Muscle layer of duodenum (tissue), 2 donors: ENCODE results near the gene POLD3.
A peak's percentile ranks its signal among the peaks of the same experiment; 100 is the strongest.

Experiments used
- H3K27ac ChIP-seq: one replicate; pipeline ENCODE4 v1.7.0; 2013; ENCODE audit warnings: mild to moderate bottlenecking, low read length
- H3K27me3 ChIP-seq: one replicate; pipeline ENCODE4 v1.7.0; 2013; ENCODE audit warnings: low read depth, mild to moderate bottlenecking, control low read depth, low read length
- H3K36me3 ChIP-seq, 2 donors: one replicate each; pipeline ENCODE4 v1.7.0; 2013; ENCODE audit warnings: low read length in 2 of 2, control low read depth in 1 of 2, mild to moderate bottlenecking in 1 of 2; ENCODE audit not compliant: insufficient read depth in 2 of 2, control insufficient read depth in 1 of 2
- H3K4me1 ChIP-seq, 2 donors: one replicate each; pipeline ENCODE4 v1.7.0; 2013; ENCODE audit warnings: low read length in 2 of 2, mild to moderate bottlenecking in 2 of 2, control low read depth in 1 of 2, moderate library complexity in 1 of 2; ENCODE audit not compliant: insufficient read depth in 2 of 2, control insufficient read depth in 1 of 2
- H3K4me3 ChIP-seq, 2 donors: one replicate each; pipeline ENCODE4 v1.7.0; 2013; ENCODE audit warnings: low read length in 2 of 2, low read depth in 1 of 2, mild to moderate bottlenecking in 1 of 2
- H3K9me3 ChIP-seq, 2 donors: one replicate each; pipeline ENCODE4 v1.7.0; 2013; ENCODE audit warnings: low read length in 2 of 2, control low read depth in 1 of 2, mild to moderate bottlenecking in 1 of 2; ENCODE audit not compliant: control insufficient read depth in 1 of 2
- donor health status: healthy.

The POLD3 gene

DNA sequence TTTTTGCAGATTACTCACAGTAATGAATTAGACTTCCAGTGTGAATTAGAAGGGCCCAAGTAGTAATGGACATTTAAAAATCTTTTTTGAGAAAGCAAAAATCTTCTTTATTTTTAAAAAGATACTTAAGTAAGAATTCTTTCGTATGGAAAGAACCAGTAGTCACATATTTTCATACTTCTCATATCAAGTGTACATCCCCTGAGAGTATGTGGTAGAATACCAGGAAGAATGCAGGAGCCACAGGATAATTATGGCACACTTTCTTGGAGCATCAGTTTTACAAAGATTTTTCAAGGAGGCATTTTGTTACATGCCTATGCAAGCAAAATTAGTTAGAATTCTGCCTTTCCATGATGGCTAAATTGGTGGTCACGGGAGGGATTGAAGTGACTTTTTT, 28.1 kb downstream of the POLD3 start:
- Histone ChIP-seq H3K36me3 (peaks cover 14 to 17% of the 10 kb centered on the region in 2 donors), H3K27me3 (no peaks in the 10 kb centered on the region), H3K27ac (no peak overlapping the region), H3K9me3 (no peaks in the 10 kb centered on the region), H3K4me3 (no peak overlapping the region), H3K4me1 (no peaks in the 10 kb centered on the region)

DNA sequence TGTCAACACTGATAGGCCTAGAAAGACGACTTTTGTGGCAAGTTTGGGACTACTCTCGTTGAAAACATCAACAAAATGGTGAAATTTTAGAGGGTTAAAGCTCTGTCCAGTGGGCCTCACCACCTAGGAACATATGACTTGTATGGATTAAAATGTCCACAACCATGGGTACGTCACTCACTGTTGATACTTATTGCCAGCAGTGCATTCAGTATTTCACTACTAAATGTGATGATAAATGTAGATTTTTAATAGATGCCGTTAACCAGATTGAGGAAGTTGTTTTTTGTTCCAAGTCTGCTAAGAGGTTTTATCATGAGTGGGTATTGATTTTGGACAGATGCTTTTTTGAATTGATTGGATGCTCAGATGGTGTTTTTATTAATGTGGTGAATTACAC, 33.7 kb downstream of the POLD3 start:
- H3K4me1 ChIP-seq: no peaks in the 10 kb centered on the region
- no peaks in the 10 kb centered on the region for H3K9me3 ChIP-seq
- no peak overlapping the region for H3K27ac ChIP-seq
- no peaks in the 10 kb centered on the region for H3K27me3 ChIP-seq
- H3K36me3 ChIP-seq: peaks cover 7 to 26% of the 10 kb centered on the region in 2 donors
- H3K4me3 ChIP-seq: no peak overlapping the region

DNA sequence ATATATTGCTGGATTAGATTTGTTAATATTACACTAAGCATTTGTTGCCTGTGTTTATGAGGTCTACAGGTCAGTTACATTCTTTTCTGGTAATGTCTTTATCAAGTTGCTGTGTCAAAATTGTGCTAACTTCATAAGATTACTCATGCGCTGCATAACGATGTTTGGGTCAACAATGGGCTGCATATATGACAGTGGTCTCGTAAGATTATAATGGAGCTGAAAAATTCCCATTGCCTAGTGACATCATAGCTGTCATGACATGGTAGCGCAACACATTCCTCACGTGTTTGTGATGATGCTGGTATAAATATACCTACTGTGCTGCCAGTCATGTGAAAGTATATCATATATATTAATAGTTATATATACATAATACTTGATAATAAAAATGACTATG, 34.2 kb downstream of the POLD3 start:
- no peak overlapping the region for H3K27ac ChIP-seq
- H3K9me3 ChIP-seq: no peaks in the 10 kb centered on the region
- peaks cover 7 to 27% of the 10 kb centered on the region in 2 donors for H3K36me3 ChIP-seq

DNA sequence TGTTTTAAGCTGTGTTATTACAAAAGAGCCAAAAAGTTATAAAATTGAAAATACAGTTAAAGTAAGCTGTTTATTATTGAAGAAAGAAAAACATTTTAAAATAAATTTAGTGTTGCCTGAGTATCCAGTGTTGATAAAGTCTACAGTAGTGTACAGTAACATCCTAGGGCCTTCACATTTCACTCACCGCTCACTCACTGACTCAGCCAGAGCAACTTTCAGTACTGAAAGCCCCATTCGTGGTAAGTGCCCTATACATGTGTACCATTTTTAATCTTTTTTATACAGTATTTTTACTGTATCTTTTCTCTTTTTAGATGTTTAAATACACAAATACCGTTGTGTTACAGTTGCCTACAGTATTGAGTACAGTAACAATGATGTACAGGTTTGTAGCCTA, 35.0 kb downstream of the POLD3 start:
- peaks cover 0 to 4% of the 10 kb centered on the region in 2 donors for H3K4me1 ChIP-seq
- H3K4me3 ChIP-seq: no peak overlapping the region
- peaks cover 7 to 27% of the 10 kb centered on the region in 2 donors for H3K36me3 ChIP-seq
- H3K27me3 ChIP-seq: no peaks in the 10 kb centered on the region
- H3K27ac ChIP-seq: no peak overlapping the region
- H3K9me3 ChIP-seq: no peaks in the 10 kb centered on the region

More for the DNA sequence above, 34.2 kb downstream of the POLD3 start:
- no peaks in the 10 kb centered on the region for H3K4me1 ChIP-seq
- H3K27me3 ChIP-seq: no peaks in the 10 kb centered on the region
- no peak overlapping the region for H3K4me3 ChIP-seq

DNA sequence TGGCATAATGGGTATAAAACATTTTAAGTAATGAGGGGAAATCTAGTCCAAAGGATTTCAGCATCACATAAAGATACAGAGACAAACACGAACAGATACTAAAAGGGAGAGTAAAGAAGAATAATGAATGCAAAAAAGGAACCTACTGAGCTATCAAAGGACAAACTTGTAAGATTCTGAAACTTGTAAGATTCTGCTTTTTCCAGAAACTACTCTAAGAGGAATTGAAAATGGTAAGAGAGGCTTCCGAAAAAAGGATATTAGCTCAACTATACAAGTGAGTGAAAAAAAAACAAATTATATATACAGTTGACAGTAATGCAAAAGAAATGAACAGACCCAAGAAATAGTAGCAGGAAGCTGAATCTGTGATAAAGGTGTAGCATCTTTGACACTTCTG, 37.7 kb downstream of the POLD3 start:
- Histone ChIP-seq H3K9me3 (no peaks in the 10 kb centered on the region), H3K4me1 (peaks cover 0 to 4% of the 10 kb centered on the region in 2 donors), H3K36me3 (peaks cover 7 to 31% of the 10 kb centered on the region in 2 donors), H3K4me3 (no peak overlapping the region), H3K27ac (no peak overlapping the region), H3K27me3 (no peaks in the 10 kb centered on the region)

DNA sequence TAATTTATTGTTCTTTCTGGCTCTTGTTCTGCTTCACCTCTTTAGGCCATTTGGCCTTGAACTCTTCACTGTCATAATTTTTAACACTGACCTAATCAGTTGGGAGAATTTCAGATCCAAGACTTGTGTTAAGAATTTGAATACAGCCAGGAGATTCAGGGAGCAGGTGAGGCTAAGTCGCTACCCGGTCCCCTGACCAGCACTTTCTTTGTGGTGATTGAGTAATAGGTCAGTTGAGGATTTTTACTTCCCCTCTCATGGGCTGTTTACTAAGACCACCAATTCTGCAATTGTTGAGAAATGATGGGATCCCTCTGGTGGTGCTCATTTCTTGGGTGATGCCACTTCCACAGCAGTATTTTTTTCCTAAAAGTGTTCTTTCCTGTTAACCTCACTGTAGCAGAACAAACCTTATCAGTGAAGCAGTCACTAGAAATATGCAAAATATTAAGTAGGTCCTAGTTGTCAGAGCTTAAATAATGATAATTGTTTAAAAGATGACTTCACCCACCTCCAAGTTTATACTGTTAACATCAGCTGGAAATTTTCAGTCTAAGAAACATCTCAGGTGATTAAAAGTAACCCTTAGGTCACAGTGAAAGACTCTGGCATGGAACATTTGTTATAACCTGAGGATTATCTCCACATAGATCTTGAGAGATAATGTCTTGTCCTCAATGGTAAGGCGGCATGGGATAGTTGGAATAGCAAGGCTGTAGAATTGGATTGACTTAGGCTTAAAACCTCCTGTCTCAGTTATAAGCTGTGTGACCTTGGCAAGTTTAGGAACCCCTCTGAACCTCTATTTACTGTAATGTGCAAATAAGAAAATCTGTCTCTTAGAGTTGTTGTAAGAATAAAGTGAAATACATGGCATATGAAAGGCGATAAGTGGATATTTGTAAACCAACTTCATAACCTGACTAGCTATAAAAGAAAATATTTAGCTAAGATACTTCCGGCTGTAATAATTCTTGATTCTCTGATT, 41.3 kb downstream of the POLD3 start:
- H3K27me3 ChIP-seq: no peaks in the 10 kb centered on the region
- no peaks in the 10 kb centered on the region for H3K9me3 ChIP-seq
- peak overlapping the region; percentile 62 for H3K27ac ChIP-seq
- peaks cover 0 to 4% of the 10 kb centered on the region in 2 donors for H3K4me1 ChIP-seq
- H3K4me3 ChIP-seq: no peak overlapping the region
- H3K36me3 ChIP-seq: peaks cover 4 to 25% of the 10 kb centered on the region in 2 donors

DNA sequence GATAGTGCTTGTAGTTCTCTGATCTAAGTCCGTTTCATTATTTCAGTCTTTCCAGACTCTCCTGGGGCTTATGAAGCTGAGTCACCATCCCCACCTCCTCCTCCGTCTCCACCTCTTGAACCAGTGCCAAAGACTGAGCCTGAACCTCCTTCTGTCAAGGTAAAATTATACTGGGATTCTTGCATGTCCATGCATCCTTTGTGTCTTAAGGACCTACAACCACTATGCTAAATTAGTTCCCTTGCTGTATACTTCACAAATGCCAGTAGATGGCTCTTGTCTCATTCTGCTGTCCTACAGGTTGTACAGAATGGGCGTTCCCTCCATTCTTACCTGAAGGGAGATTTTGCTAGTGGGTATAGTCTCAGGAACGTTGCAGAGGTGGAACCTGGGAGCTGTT, 42.2 kb downstream of the POLD3 start:
- H3K9me3 ChIP-seq: no peaks in the 10 kb centered on the region
- peaks cover 0 to 4% of the 10 kb centered on the region in 2 donors for H3K4me1 ChIP-seq
- no peak overlapping the region for H3K4me3 ChIP-seq
- H3K27me3 ChIP-seq: no peaks in the 10 kb centered on the region
- H3K27ac ChIP-seq: peak overlapping the region; percentile 52
- peaks cover 4 to 20% of the 10 kb centered on the region in 2 donors for H3K36me3 ChIP-seq

DNA sequence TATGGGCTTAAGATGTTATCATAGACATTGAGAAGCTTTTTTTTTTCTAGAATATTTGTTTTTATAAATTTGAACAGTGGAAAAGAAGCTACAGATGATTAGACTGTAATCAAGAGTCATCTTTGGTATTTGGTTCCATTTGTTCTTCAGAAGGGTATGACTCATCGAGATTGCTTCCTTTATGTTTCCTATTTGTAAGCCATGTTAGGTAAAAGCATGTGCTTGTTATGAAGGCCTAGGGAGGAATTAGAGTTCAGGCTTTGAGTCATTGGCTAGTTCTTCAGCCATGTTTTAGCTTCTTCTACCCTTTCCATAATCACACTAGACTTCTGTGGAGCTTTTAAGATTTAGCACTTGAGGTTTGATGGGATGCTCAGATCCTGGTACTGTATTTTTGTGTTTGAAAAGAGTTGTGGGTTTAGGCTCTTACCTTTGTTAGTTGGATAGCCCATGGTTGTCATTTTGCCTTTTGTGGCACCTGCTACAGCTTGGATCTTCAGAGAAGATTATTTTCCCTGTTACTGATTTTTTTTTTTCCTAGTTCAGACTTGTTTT, 44.3 kb downstream of the POLD3 start:
- H3K27ac ChIP-seq: peak overlapping the region; percentile 74
- H3K36me3 ChIP-seq: peaks cover 13 to 24% of the 10 kb centered on the region in 2 donors

DNA sequence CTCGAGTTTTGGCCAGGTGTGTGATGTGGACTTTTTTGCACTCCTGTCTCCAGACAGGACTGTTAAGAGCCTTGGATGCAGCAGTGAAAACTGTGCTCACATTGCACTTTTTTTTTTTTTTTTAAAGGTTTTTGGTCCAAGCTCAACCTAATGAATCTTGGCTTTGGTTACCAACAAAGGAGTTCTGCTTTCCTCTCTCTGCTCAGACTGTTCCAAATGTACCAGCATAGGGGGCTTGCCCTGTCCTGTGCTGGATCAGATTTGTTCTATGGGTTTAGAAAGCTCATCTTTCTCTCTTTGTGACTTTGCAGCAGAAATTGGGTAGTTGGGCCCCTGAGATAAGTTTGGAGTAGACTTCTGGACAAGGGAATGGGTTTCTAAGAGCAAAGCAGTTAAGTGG, 45.3 kb downstream of the POLD3 start:
- H3K4me3 ChIP-seq: no peak overlapping the region
- no peaks in the 10 kb centered on the region for H3K27me3 ChIP-seq
- H3K27ac ChIP-seq: peak overlapping the region; percentile 34
- H3K9me3 ChIP-seq: no peaks in the 10 kb centered on the region
- H3K36me3 ChIP-seq: peaks cover 13 to 24% of the 10 kb centered on the region in 2 donors
- H3K4me1 ChIP-seq: no peaks in the 10 kb centered on the region

More for the DNA sequence above, 44.3 kb downstream of the POLD3 start:
- Histone ChIP-seq H3K4me1 (peaks cover 0 to 4% of the 10 kb centered on the region in 2 donors), H3K27me3 (no peaks in the 10 kb centered on the region), H3K9me3 (no peaks in the 10 kb centered on the region), H3K4me3 (no peak overlapping the region)

DNA sequence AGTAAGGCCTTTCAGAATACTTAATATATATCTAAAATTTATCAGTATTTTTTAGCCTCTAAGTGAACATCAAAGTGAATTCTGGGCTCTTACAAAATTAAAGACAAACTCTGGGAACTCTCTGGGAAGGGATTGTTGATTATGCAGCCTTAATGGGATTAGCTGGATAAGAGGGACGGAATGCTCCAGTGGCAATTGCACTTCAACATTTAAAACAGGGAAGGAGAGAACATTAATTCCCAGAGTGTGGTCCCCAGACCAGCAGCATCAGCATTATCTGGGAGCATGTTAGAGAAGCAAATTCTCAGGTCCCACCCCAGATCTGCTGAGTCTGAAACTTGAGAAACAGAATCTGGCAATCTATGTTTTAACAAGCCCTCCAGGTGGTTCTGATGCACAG, 46.5 kb downstream of the POLD3 start:
- Histone ChIP-seq H3K9me3 (no peaks in the 10 kb centered on the region), H3K27me3 (no peaks in the 10 kb centered on the region), H3K27ac (peak overlapping the region; percentile 34), H3K36me3 (peaks cover 13 to 24% of the 10 kb centered on the region in 2 donors), H3K4me1 (no peaks in the 10 kb centered on the region), H3K4me3 (no peak overlapping the region)

DNA sequence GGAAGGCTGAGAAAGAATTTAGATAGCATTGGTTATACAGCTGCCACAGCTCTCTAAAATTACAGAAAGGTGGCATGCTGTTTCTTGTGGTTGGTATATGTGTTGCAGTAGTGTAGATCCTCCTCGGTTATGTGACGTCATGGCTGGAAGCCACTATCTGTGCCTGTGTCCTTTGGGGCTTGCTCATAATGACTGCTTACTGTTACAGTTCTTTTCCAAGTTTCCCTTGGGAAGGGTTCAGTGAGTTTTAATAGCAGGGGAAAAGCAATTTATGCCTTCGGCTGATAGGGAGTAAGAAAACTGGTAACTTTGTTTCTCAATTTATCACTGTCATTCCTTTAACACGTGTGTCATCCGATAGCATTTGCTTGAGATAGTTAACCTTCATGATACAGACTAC, 47.2 kb downstream of the POLD3 start:
- no peaks in the 10 kb centered on the region for H3K27me3 ChIP-seq
- peaks cover 13 to 22% of the 10 kb centered on the region in 2 donors for H3K36me3 ChIP-seq
- no peaks in the 10 kb centered on the region for H3K4me1 ChIP-seq
- no peak overlapping the region for H3K27ac ChIP-seq
- no peak overlapping the region for H3K4me3 ChIP-seq
- no peaks in the 10 kb centered on the region for H3K9me3 ChIP-seq
